Esophagus muscularis mucosa (tissue), 4 donors: ENCODE measurements around the gene TBC1D22A. TPM values are rescaled to one million over a fixed set of nuclear protein-coding genes. Genes with fewer than 3 reads are reported as not detected.

Experiments used
- DNase-seq: peaks from one replicate; pipeline ENCODE4 v3.0.0-alpha.2; 2017; ENCODE audit errors: extremely low spot score
- H3K27ac ChIP-seq, 4 donors: fragments of 200-600 bp; sonication (generic); replicated peaks in 1 of 4; 1 replicate in 3 of 4; 2 replicates in 1 of 4; pipeline ENCODE4 v1.5.1; 2016 to 2019; ENCODE audit warnings: mild to moderate bottlenecking in 1 of 4
- H3K27me3 ChIP-seq, 4 donors: fragments of 200-600 bp; sonication (generic); one replicate each; pipeline versions ENCODE4 v1.5.1 to v1.6.0; 2016 to 2019
- H3K36me3 ChIP-seq, 4 donors: fragments of 200-600 bp; sonication (generic); one replicate each; pipeline ENCODE4 v1.5.1; 2016 to 2019
- H3K4me1 ChIP-seq, 4 donors: fragments of 200-600 bp; sonication (generic); one replicate each; pipeline ENCODE4 v1.5.1; 2016 to 2019
- H3K4me3 ChIP-seq, 4 donors: fragments of 200-600 bp; sonication (generic); 1 replicate in 2 of 4; 2 replicates in 2 of 4; pipeline ENCODE4 v1.5.1; 2016 to 2019; ENCODE audit warnings: mild to moderate bottlenecking in 4 of 4, moderate library complexity in 1 of 4
- H3K9me3 ChIP-seq, 4 donors: fragments of 200-600 bp; sonication (generic); 1 replicate in 3 of 4; 2 replicates in 1 of 4; pipeline ENCODE4 v1.5.1; 2016 to 2019
- EP300 ChIP-seq: sonication (generic); formaldehyde crosslinking; IDR thresholded peaks from one replicate; pipeline ENCODE4 v1.6.1; 2017; ENCODE audit warnings: antibody characterized with exemption
- POLR2A ChIP-seq: fragments of 450-650 bp; IDR thresholded peaks from one replicate; pipeline ENCODE4 v1.6.1; 2017; ENCODE audit warnings: antibody characterized with exemption, moderate library complexity, mild to moderate bottlenecking, low read depth
- POLR2AphosphoS5 ChIP-seq, 2 donors: sonication (generic); formaldehyde crosslinking; IDR thresholded peaks; one replicate each; pipeline ENCODE4 v1.6.1; 2017; ENCODE audit warnings: antibody characterized with exemption in 2 of 2
- WGBS: methylation state at CpG from one replicate; pipeline ENCODE4 v1.1.5; 2018; 5-methylcytosine and 5-hydroxymethylcytosine counted together
- intact Hi-C: fragments of 100-400 bp; cut with DNase I; formaldehyde crosslinking; loops from one replicate; pipeline ENCODE4 v1.15.1; 2023
- total RNA-seq, 4 donors: library from RNA; depleted of rRNA; stranded (reverse); fragments of >200 nt; gene quantifications; one replicate each; pipeline versions ENCODE4 v1.1.0 to v1.2.1, GENCODE V29; 2016
- TF ChIP-seq, protein P1 (sequence below), 3 experiments: fragments of 200-600 bp in 2 of 3; fragments of 450-650 bp in 1 of 3; sonication (generic) in 2 of 3; IDR thresholded peaks; one replicate each; pipeline ENCODE4 v1.5.1; 2017 to 2019; ENCODE audit warnings: antibody characterized with exemption in 3 of 3, mild to moderate bottlenecking in 2 of 3, moderate library complexity in 1 of 3

TBC1D22A gene
- total RNA-seq, 4 donors from 2014 or later: 15.2 to 20.7 (median 18.8) TPM

DNA sequence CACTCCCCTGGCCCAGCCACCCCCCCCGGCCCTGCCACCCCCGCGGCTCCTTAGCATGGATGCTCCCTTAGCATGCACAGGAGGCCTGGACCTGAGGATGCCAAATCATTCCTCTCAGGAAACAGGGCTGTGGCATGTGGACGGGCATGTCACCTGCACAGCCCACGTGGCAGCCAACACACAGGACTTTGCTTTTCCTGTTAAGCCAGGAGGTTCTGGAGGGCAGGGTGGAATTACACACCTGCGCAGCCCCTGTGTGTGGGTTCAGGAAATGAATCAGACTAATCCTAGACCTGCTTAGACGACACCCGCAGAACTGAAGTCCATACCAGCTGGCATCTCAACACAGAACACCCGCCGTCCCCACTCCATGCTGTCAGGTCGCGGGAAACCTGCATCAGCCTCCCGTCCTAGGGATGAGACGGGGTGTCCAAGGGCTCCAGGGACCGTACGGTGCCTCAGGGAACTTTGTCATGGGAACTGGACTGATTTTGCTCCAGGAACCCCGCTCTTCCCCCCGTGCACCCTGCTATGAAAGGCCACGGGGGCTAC, 34.6 kb upstream of the TBC1D22A start:
- Histone ChIP-seq H3K27ac (no peak overlapping the region), H3K27me3 (no peaks in the 10 kb centered on the region), H3K36me3 (peaks cover 0 to 48% (median 23%) of the 10 kb centered on the region in 4 donors), H3K4me1 (peaks cover 48 to 69% (median 59%) of the 10 kb centered on the region in 4 donors), H3K4me3 (no peak overlapping the region), H3K9me3 (no peaks in the 10 kb centered on the region)
- 100% methylated on average over 3 of the region's 19 CpGs for WGBS
- TF ChIP-seq POLR2AphosphoS5 (IDR thresholded peaks at IDR 0.05) (no peak), EP300 (no peak), POLR2A (no peak)
- TF ChIP-seq, protein P1, sequence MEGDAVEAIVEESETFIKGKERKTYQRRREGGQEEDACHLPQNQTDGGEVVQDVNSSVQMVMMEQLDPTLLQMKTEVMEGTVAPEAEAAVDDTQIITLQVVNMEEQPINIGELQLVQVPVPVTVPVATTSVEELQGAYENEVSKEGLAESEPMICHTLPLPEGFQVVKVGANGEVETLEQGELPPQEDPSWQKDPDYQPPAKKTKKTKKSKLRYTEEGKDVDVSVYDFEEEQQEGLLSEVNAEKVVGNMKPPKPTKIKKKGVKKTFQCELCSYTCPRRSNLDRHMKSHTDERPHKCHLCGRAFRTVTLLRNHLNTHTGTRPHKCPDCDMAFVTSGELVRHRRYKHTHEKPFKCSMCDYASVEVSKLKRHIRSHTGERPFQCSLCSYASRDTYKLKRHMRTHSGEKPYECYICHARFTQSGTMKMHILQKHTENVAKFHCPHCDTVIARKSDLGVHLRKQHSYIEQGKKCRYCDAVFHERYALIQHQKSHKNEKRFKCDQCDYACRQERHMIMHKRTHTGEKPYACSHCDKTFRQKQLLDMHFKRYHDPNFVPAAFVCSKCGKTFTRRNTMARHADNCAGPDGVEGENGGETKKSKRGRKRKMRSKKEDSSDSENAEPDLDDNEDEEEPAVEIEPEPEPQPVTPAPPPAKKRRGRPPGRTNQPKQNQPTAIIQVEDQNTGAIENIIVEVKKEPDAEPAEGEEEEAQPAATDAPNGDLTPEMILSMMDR (IDR thresholded peaks at IDR 0.05): no peak
- DNase-seq: no peak
- intact Hi-C loops: no loop called here

DNA sequence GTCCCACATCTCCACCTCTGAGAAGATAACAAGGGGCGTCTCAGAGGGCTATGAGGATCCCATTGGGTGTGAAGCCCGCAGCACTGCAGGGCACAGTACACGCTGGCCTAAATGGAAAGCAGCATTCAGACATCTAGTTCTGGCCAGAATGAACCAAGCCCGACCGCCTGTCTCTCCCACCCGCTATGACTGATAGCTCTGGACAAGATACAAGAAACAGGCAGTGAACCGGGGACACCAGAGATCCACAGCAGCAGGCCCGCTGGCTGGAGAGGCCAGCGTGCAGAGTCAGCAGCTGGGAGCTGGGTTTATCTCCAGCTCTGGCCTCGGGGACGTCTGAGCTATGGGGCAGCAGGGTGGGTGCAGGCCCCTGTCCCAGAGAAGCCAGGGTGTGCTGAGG, 34.0 kb upstream of the TBC1D22A start:
- 85% methylated on average over 11 of the region's 11 CpGs for WGBS
- H3K27ac ChIP-seq: peak overlapping the region in 3 of 4 donors; percentile 31 to 58 (median 35)
- H3K9me3 ChIP-seq: no peaks in the 10 kb centered on the region
- H3K36me3 ChIP-seq: peaks cover 0 to 48% (median 21%) of the 10 kb centered on the region in 4 donors
- H3K4me3 ChIP-seq: no peak overlapping the region
- H3K4me1 ChIP-seq: peaks cover 53 to 73% (median 62%) of the 10 kb centered on the region in 4 donors
- no peak for DNase-seq
- intact Hi-C loops: no loop called here
- H3K27me3 ChIP-seq: no peaks in the 10 kb centered on the region
- TF ChIP-seq EP300: no peak
- TF ChIP-seq POLR2AphosphoS5 (IDR thresholded peaks at IDR 0.05): no peak
- TF ChIP-seq, protein P1 (IDR thresholded peaks at IDR 0.05): no peak
- no peak for TF ChIP-seq POLR2A

GRCh38 chr22:46730568-46731245, 31.7 kb upstream of the TBC1D22A start:
- intact Hi-C loops: no loop called here
- TF ChIP-seq EP300: no peak
- TF ChIP-seq POLR2AphosphoS5 (IDR thresholded peaks at IDR 0.05): peak; percentile 6 to 31
- no peak for TF ChIP-seq POLR2A
- TF ChIP-seq, protein P1 (IDR thresholded peaks at IDR 0.05): no peak
- no peak for DNase-seq
- Histone ChIP-seq H3K36me3 (peaks cover 0 to 31% (median 11%) of the 10 kb centered on the region in 4 donors), H3K4me1 (peaks cover 75 to 93% (median 79%) of the 10 kb centered on the region in 4 donors), H3K27me3 (no peaks in the 10 kb centered on the region), H3K4me3 (no peak overlapping the region), H3K27ac (peak overlapping the region; percentile 38 to 64 (median 58)), H3K9me3 (no peaks in the 10 kb centered on the region)
- 74% methylated on average over 7 of the region's 9 CpGs for WGBS

GRCh38 chr22:46731246-46732040, 31.0 kb upstream of the TBC1D22A start:
- Histone ChIP-seq H3K4me1 (peaks cover 79 to 93% (median 82%) of the 10 kb centered on the region in 4 donors), H3K27ac (peak overlapping the region; percentile 38 to 64 (median 58)), H3K4me3 (no peak overlapping the region), H3K36me3 (peaks cover 0 to 24% (median 11%) of the 10 kb centered on the region in 4 donors), H3K9me3 (no peaks in the 10 kb centered on the region), H3K27me3 (no peaks in the 10 kb centered on the region)
- intact Hi-C loops: no loop called here
- no peak for DNase-seq
- WGBS: 59% methylated on average over 19 of the region's 22 CpGs
- TF ChIP-seq, protein P1 (IDR thresholded peaks at IDR 0.05): no peak
- no peak for TF ChIP-seq POLR2AphosphoS5 (IDR thresholded peaks at IDR 0.05)
- no peak for TF ChIP-seq EP300
- TF ChIP-seq POLR2A: no peak
